K562 (cell line): ENCODE data around the gene HOXB1. TPM values are rescaled to one million over a fixed set of nuclear protein-coding genes. Genes with fewer than 3 reads are reported as not detected.

Source experiments
- HNRNPUL1 ChIP-seq: fragments of 200-400 bp; formaldehyde crosslinking; IDR thresholded peaks from 2 replicates; pipeline ENCODE4 v1.6.1; 2017; ENCODE audit warnings: low read length
- JUNB ChIP-seq: fragments of 450-650 bp; formaldehyde crosslinking; conservative IDR thresholded peaks from 2 replicates; pipeline ENCODE4 v1.4.0; 2020; ENCODE audit warnings: mild to moderate bottlenecking
- KLF13 ChIP-seq: fragments of 450-650 bp; IDR thresholded peaks from 2 replicates; pipeline ENCODE4 v1.6.1; 2016; ENCODE audit warnings: missing genetic modification characterization, low read depth, mild to moderate bottlenecking, missing compliant biosample characterization, moderate library complexity, borderline replicate concordance
- MAFF ChIP-seq: IDR thresholded peaks from 2 replicates; pipeline ENCODE4 v1.6.1; 2012; ENCODE audit warnings: low read length, improper control_type of control experiment
- MAFK ChIP-seq: IDR thresholded peaks from 2 replicates; pipeline ENCODE4 v1.6.1; 2011; ENCODE audit warnings: low read length, improper control_type of control experiment
- MCM7 ChIP-seq, 2 experiments: fragments of 450-650 bp; IDR thresholded peaks; 2 replicates each; pipeline ENCODE4 v1.6.1; 2016 to 2018
- MXI1 ChIP-seq: IDR thresholded peaks from 2 replicates; pipeline ENCODE4 v1.6.1; 2011; ENCODE audit warnings: low read depth, mild to moderate bottlenecking, improper control_type of control experiment, low read length
- NELFE ChIP-seq: IDR thresholded peaks from 2 replicates; pipeline ENCODE4 v1.6.1; 2011; ENCODE audit warnings: mild to moderate bottlenecking; ENCODE audit not compliant: insufficient read depth, insufficient read length
- NR2C1 ChIP-seq, 2 experiments: fragments of 450-650 bp; IDR thresholded peaks; 2 replicates each; pipeline ENCODE4 v1.6.1; 2017; ENCODE audit warnings: mild to moderate bottlenecking in 2 of 2, antibody characterized with exemption in 1 of 2, inconsistent platforms in 1 of 2, missing compliant biosample characterization in 1 of 2, missing genetic modification characterization in 1 of 2
- TEAD1 ChIP-seq, 2 experiments: fragments of 450-650 bp in 1 of 2; sonication (generic) in 1 of 2; formaldehyde crosslinking; IDR thresholded peaks; 2 replicates each; pipeline versions ENCODE4 v1.4.0 to v1.8.0; 2020 to 2022; ENCODE audit warnings: mild to moderate bottlenecking in 2 of 2, missing genetic modification reagents in 1 of 2
- ZNF274 ChIP-seq: IDR thresholded peaks from 2 replicates; pipeline ENCODE4 v1.6.1; 2011; ENCODE audit warnings: low read depth, mild to moderate bottlenecking, low read length, moderate library complexity, borderline replicate concordance
- ZNF584 ChIP-seq: fragments of 200-800 bp; sonication (Bioruptor generic); IDR thresholded peaks from 2 replicates; pipeline ENCODE4 v1.6.1; 2016; ENCODE audit warnings: low read depth, mild to moderate bottlenecking, missing genetic modification characterization, missing compliant biosample characterization
- ZNF589 ChIP-seq: fragments of 200-800 bp; sonication (Bioruptor generic); IDR thresholded peaks from 2 replicates; pipeline ENCODE4 v1.6.1; 2016; ENCODE audit warnings: low read depth, missing genetic modification characterization, missing compliant biosample characterization
- polyA plus RNA-seq, 8 experiments: library from polyadenylated mRNA; depleted of rRNA in 4 of 8; stranded (reverse) in 5 of 8; unstranded in 3 of 8; fragments of >200 nt; fragmentation: Nextera tagmentation in 2 of 8; fragmentation: Illumina TruSeq in 1 of 8; extraction: Ambion mirVana in 2 of 8; extraction: Trizol in 1 of 8; gene quantifications; 2 replicates each; pipeline versions ENCODE4 v1.2.1 to v1.2.3, GENCODE V29; 2011 to 2014; ENCODE audit warnings: inconsistent platforms in 1 of 8, missing spikeins in 1 of 8
- total RNA-seq, 7 experiments: library from RNA; depleted of rRNA in 6 of 7; stranded (reverse); fragments of >200 nt in 6 of 7; fragmentation: Illumina TruSeq in 2 of 7; extraction: Trizol in 2 of 7; gene quantifications; 2 replicates each; pipeline versions ENCODE4 v1.2.1 to v1.2.3, GENCODE V29; 2011 to 2021; ENCODE audit warnings: low replicate concordance in 1 of 7
- TF ChIP-seq, protein P1 (sequence below): fragments of 450-650 bp; IDR thresholded peaks from 2 replicates; pipeline ENCODE4 v1.6.1; 2016; ENCODE audit warnings: antibody characterized with exemption
- TF ChIP-seq, protein P2 (sequence below): IDR thresholded peaks from 2 replicates; pipeline ENCODE4 v1.6.1; 2014; ENCODE audit warnings: antibody characterized with exemption
- TF ChIP-seq, protein P3 (sequence below): sonication (generic); formaldehyde crosslinking; IDR thresholded peaks from 2 replicates; pipeline ENCODE4 v1.8.0; 2023; ENCODE audit warnings: missing genetic modification reagents, mild to moderate bottlenecking, borderline replicate concordance
- TF ChIP-seq, protein P4 (sequence below), 2 experiments: fragments of 250-450 bp in 1 of 2; fragments of 450-650 bp in 1 of 2; sonication (Bioruptor Pico) in 1 of 2; IDR thresholded peaks; 2 replicates each; pipeline versions ENCODE4 v1.6.1 to v1.8.0; 2016 to 2021; ENCODE audit warnings: mild to moderate bottlenecking in 2 of 2, moderate library complexity in 2 of 2, missing compliant biosample characterization in 1 of 2, missing genetic modification characterization in 1 of 2
- TF ChIP-seq, protein P5 (sequence below): IDR thresholded peaks from 2 replicates; pipeline ENCODE4 v1.6.1; 2016; ENCODE audit warnings: missing genetic modification characterization, missing compliant biosample characterization

Gene HOXB1
- total and polyA plus RNA-seq, 9 of the 15 experiments (the other 6 are each of a cell fraction or from before 2014, with no cell fraction given): 0.04 TPM; not detected in 8

DNA sequence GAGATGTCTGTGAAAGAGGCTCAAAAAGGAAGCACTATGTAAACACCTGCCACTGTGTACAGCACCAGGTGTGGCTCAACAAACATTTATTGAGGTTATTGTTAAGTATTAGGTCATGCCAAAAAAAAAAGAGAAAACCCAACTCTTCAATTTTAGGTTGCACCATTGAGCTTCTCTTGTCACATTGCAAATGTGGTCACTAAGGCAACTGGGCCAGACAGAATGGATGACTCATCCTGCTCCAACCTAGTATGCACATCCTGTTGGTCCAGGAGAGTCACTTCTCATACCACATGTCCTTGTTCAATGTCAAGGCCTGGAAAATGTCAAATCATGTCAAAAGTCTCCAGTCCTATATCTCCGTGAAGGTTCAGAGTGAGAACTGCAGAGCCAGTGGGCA is 25.0 kb downstream of the HOXB1 start (continued):
- TF ChIP-seq MCM7 (IDR thresholded peaks at IDR 0.05): no peak
- TF ChIP-seq ZNF589 (CRISPR knock-in tag): no peak
- TF ChIP-seq HNRNPUL1: no peak
- TF ChIP-seq ZNF274: no peak
- peak; percentile 61; the same call in 1 of the 2 replicates for TF ChIP-seq MXI1
- TF ChIP-seq NR2C1 (IDR thresholded peaks at IDR 0.05): no peak
- TF ChIP-seq NR2C1 (tag; IDR thresholded peaks at IDR 0.05): no peak
- TF ChIP-seq JUNB: peak; percentile 78
- no peak for TF ChIP-seq ZNF584 (CRISPR knock-in tag)
- no peak for TF ChIP-seq MAFK
- TF ChIP-seq, protein P1, sequence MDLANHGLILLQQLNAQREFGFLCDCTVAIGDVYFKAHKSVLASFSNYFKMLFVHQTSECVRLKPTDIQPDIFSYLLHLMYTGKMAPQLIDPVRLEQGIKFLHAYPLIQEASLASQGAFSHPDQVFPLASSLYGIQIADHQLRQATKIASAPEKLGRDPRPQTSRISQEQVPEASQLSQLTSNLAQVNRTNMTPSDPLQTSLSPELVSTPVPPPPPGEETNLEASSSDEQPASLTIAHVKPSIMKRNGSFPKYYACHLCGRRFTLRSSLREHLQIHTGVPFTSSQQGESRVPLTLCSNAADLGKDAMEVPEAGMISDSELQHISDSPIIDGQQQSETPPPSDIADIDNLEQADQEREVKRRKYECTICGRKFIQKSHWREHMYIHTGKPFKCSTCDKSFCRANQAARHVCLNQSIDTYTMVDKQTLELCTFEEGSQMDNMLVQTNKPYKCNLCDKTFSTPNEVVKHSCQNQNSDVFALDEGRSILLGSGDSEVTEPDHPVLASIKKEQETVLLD: no peak
- TF ChIP-seq, protein P2, sequence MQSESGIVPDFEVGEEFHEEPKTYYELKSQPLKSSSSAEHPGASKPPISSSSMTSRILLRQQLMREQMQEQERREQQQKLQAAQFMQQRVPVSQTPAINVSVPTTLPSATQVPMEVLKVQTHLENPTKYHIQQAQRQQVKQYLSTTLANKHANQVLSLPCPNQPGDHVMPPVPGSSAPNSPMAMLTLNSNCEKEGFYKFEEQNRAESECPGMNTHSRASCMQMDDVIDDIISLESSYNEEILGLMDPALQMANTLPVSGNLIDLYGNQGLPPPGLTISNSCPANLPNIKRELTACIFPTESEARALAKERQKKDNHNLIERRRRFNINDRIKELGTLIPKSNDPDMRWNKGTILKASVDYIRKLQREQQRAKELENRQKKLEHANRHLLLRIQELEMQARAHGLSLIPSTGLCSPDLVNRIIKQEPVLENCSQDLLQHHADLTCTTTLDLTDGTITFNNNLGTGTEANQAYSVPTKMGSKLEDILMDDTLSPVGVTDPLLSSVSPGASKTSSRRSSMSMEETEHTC: no peak
- TF ChIP-seq, protein P3, sequence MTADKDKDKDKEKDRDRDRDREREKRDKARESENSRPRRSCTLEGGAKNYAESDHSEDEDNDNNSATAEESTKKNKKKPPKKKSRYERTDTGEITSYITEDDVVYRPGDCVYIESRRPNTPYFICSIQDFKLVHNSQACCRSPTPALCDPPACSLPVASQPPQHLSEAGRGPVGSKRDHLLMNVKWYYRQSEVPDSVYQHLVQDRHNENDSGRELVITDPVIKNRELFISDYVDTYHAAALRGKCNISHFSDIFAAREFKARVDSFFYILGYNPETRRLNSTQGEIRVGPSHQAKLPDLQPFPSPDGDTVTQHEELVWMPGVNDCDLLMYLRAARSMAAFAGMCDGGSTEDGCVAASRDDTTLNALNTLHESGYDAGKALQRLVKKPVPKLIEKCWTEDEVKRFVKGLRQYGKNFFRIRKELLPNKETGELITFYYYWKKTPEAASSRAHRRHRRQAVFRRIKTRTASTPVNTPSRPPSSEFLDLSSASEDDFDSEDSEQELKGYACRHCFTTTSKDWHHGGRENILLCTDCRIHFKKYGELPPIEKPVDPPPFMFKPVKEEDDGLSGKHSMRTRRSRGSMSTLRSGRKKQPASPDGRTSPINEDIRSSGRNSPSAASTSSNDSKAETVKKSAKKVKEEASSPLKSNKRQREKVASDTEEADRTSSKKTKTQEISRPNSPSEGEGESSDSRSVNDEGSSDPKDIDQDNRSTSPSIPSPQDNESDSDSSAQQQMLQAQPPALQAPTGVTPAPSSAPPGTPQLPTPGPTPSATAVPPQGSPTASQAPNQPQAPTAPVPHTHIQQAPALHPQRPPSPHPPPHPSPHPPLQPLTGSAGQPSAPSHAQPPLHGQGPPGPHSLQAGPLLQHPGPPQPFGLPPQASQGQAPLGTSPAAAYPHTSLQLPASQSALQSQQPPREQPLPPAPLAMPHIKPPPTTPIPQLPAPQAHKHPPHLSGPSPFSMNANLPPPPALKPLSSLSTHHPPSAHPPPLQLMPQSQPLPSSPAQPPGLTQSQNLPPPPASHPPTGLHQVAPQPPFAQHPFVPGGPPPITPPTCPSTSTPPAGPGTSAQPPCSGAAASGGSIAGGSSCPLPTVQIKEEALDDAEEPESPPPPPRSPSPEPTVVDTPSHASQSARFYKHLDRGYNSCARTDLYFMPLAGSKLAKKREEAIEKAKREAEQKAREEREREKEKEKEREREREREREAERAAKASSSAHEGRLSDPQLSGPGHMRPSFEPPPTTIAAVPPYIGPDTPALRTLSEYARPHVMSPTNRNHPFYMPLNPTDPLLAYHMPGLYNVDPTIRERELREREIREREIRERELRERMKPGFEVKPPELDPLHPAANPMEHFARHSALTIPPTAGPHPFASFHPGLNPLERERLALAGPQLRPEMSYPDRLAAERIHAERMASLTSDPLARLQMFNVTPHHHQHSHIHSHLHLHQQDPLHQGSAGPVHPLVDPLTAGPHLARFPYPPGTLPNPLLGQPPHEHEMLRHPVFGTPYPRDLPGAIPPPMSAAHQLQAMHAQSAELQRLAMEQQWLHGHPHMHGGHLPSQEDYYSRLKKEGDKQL (CRISPR knock-in tag): no peak
- TF ChIP-seq MAFF: 0 out of 2 replicates have a peak, but pooled peaks have one; percentile 9
- TF ChIP-seq, protein P4, sequence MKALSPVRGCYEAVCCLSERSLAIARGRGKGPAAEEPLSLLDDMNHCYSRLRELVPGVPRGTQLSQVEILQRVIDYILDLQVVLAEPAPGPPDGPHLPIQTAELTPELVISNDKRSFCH (CRISPR knock-in tag; IDR thresholded peaks at IDR 0.05): no peak
- TF ChIP-seq, protein P4 (tag; IDR thresholded peaks at IDR 0.05): no peak
- no peak for TF ChIP-seq NELFE
- TF ChIP-seq, protein P5, sequence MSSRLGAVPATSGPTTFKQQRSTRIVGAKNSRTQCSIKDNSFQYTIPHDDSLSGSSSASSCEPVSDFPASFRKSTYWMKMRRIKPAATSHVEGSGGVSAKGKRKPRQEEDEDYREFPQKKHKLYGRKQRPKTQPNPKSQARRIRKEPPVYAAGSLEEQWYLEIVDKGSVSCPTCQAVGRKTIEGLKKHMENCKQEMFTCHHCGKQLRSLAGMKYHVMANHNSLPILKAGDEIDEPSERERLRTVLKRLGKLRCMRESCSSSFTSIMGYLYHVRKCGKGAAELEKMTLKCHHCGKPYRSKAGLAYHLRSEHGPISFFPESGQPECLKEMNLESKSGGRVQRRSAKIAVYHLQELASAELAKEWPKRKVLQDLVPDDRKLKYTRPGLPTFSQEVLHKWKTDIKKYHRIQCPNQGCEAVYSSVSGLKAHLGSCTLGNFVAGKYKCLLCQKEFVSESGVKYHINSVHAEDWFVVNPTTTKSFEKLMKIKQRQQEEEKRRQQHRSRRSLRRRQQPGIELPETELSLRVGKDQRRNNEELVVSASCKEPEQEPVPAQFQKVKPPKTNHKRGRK (tag): no peak
- no peak for TF ChIP-seq KLF13 (tag)
- TF ChIP-seq TEAD1 (CRISPR knock-in tag; IDR thresholded peaks at IDR 0.05): 0 out of 4 replicates have a peak, but pooled peaks of 1 of the 2 experiments have one; percentile 43
